Heart left ventricle (tissue), 16 donors: ENCODE results near the gene MAML3. TPM values are rescaled to one million over a fixed set of nuclear protein-coding genes. Genes with fewer than 3 reads are reported as not detected.
A peak's percentile ranks its signal among the peaks of the same experiment; 100 is the strongest.

Experiments
- ATAC-seq, 4 donors: fragments of 200-7000 bp; cut with Tn5 transposase; one replicate each; pipeline ENCODE4 v1.9.1; 2020 to 2022; ENCODE audit warnings: moderate library complexity in 4 of 4, mild to moderate bottlenecking in 3 of 4, moderate number of reproducible peaks in 1 of 4
- DNase-seq, 5 donors: peaks; one replicate each; pipeline ENCODE4 v3.0.0-alpha.2; 2020
- H3K27ac ChIP-seq, 12 donors: fragments of 200-600 bp; sonication (generic) in 4 of 12; one replicate each; pipeline versions ENCODE4 v1.5.0 to v1.8.0; 2016 to 2022; ENCODE audit warnings: mild to moderate bottlenecking in 2 of 12
- H3K27me3 ChIP-seq, 9 donors: fragments of 200-600 bp; sonication (generic) in 2 of 9; one replicate each; pipeline versions ENCODE4 v1.5.1 to v1.8.0; 2016 to 2022; ENCODE audit warnings: mild to moderate bottlenecking in 3 of 9
- H3K36me3 ChIP-seq, 9 donors: fragments of 200-600 bp; sonication (generic) in 2 of 9; one replicate each; pipeline versions ENCODE4 v1.5.0 to v1.8.0; 2018 to 2022; ENCODE audit warnings: mild to moderate bottlenecking in 2 of 9
- H3K4me1 ChIP-seq, 12 donors: fragments of 200-600 bp; sonication (generic) in 4 of 12; one replicate each; pipeline versions ENCODE4 v1.5.0 to v1.8.0; 2016 to 2022; ENCODE audit warnings: mild to moderate bottlenecking in 3 of 12
- H3K4me3 ChIP-seq, 12 donors: fragments of 200-600 bp; sonication (generic) in 4 of 12; one replicate each; pipeline versions ENCODE4 v1.5.0 to v1.8.0; 2017 to 2022; ENCODE audit warnings: mild to moderate bottlenecking in 9 of 12, moderate library complexity in 4 of 12
- H3K9me3 ChIP-seq, 12 donors: fragments of 200-600 bp; sonication (generic) in 4 of 12; one replicate each; pipeline versions ENCODE4 v1.5.0 to v1.8.0; 2016 to 2022; ENCODE audit warnings: mild to moderate bottlenecking in 1 of 12
- CTCF ChIP-seq, 12 donors: fragments of 200-600 bp; sonication (generic) in 4 of 12; IDR thresholded peaks; one replicate each; pipeline versions ENCODE4 v1.5.0 to v1.8.0; 2018 to 2022; ENCODE audit warnings: antibody characterized with exemption in 12 of 12, mild to moderate bottlenecking in 5 of 12
- POLR2A ChIP-seq, 2 donors: fragments of 450-650 bp; IDR thresholded peaks; one replicate each; pipeline ENCODE4 v1.6.1; 2017; ENCODE audit warnings: antibody characterized with exemption in 2 of 2, mild to moderate bottlenecking in 2 of 2, moderate library complexity in 2 of 2
- WGBS, 4 donors: extraction: QIAGEN DNeasy Blood & Tissue Kit in 2 of 4; methylation state at CpG; one replicate each; pipeline versions ENCODE4 v1.1.5 to v1.1.7; 2013 to 2018; 5-methylcytosine and 5-hydroxymethylcytosine counted together
- intact Hi-C, 10 donors: fragments of 100-400 bp; cut with DNase I; formaldehyde crosslinking; loops; one replicate each; pipeline versions ENCODE4 v1.11.1 to v1.14.2; 2022
- polyA plus RNA-seq, 2 donors: library from polyadenylated mRNA; stranded (reverse); fragments of 200-250 nt; gene quantifications; one replicate each; pipeline ENCODE4 v1.2.3, GENCODE V29; 2013
- total RNA-seq, 9 donors: library from RNA; depleted of rRNA in 2 of 9; stranded (reverse); fragments of >200 nt in 2 of 9; fragmentation: NEBNext Ultra II Directional in 3 of 9; extraction: Animal tissue kit (Norgen Biotek cat#: 25700) in 3 of 9; gene quantifications; one replicate each; pipeline versions ENCODE4 v1.1.0 to v1.2.4, GENCODE V29; 2016 to 2023
- donor health status: ischemic (EF 13 %, LVEDD 7.1; RV severe dilation, severe dysfunction).
- donor health status: healthy with polysubstance abuse.
- donor health status: DM: no; HTN: yes; CAD: no.
- donor health status: DM: no; HTN: no; CAD: no.
- donor health status: ischemic (EF 25% LVEDD 6.9; RV normal size, moderate dysfunction).
- donor health status: ischemic (EF 25% LVEDD 5.7; RV mildly dilated, moderate dysfunction).
- donor health status: healthy.
- donor health status: DM: yes; HTN: yes; CAD: no.
- donor health status: ischemic (EF 35%, LVEDD 5.7; RV mildly dilated, moderate dysfunction).
- donor health status: nonischemic (EF 11% LVEDD 7.7; RV severe dilation, severe dysfunction).
- donor health status: DM: yes; HTN: yes; CAD: no.
- donor health status: PGD.
- donor health status: ischemic (EF 29% LVEDD 5.4; RV normal size, mild dysfunction).
- donor health status: nonischemic (EF 23%, LVEDD 6.1; RV moderate dilation, normal function).

The MAML3 gene
- total and polyA plus RNA-seq, 11 donors = 0.76 to 5.9 (median 2.4) TPM

- TF ChIP-seq CTCF (IDR thresholded peaks at IDR 0.05) = no peak
- no peak for TF ChIP-seq POLR2A (IDR thresholded peaks at IDR 0.05)
- whole genome bisulfite sequencing, 4 donors = 66 to 70% (median 67%) methylated on average over 2 of the region's 2 CpGs
- DNase-seq = no peak
- H3K4me1 ChIP-seq = peaks cover 0 to 63% (median 28%) of the 10 kb centered on the region in 12 donors
- H3K27me3 ChIP-seq = no peaks in the 10 kb centered on the region
- H3K9me3 ChIP-seq = peaks cover 0 to 4% (median 0%) of the 10 kb centered on the region in 12 donors
- H3K4me3 ChIP-seq = no peak overlapping the region
- peaks cover 0 to 10% (median 4%) of the 10 kb centered on the region in 9 donors for H3K36me3 ChIP-seq
- ATAC-seq = peak in 2 of 4 donors; percentile 48 to 61
- intact Hi-C loops = no loop called here
- peak overlapping the region in 8 of 12 donors; percentile 12 to 68 (median 44) for H3K27ac ChIP-seq
Observed at GRCh38 chr4:139712882-139713281, 441.1 kb downstream of the MAML3 start.

GRCh38 chr4:139711461-139711860 lies 442.5 kb downstream of the MAML3 start:
- intact Hi-C loops = no loop called here
- peaks cover 0 to 63% (median 28%) of the 10 kb centered on the region in 12 donors for H3K4me1 ChIP-seq
- ATAC-seq (no peak), DNase-seq (no peak)
- H3K4me3 ChIP-seq = no peak overlapping the region
- peak overlapping the region in 6 of 12 donors; percentile 12 to 47 (median 20) for H3K27ac ChIP-seq
- TF ChIP-seq POLR2A (IDR thresholded peaks at IDR 0.05) (no peak), CTCF (IDR thresholded peaks at IDR 0.05) (no peak)
- H3K27me3 ChIP-seq = no peaks in the 10 kb centered on the region
- peaks cover 0 to 4% (median 0%) of the 10 kb centered on the region in 12 donors for H3K9me3 ChIP-seq
- peaks cover 0 to 11% (median 2%) of the 10 kb centered on the region in 9 donors for H3K36me3 ChIP-seq
- 45 to 56% (median 52%) methylated on average over 4 of the region's 4 CpGs for WGBS, 4 donors

GRCh38 chr4:139710073-139710472 lies 443.9 kb downstream of the MAML3 start:
- Histone ChIP-seq H3K4me3 (no peak overlapping the region), H3K36me3 (peaks cover 0 to 25% (median 12%) of the 10 kb centered on the region in 9 donors), H3K27ac (no peak overlapping the region), H3K27me3 (no peaks in the 10 kb centered on the region), H3K4me1 (peaks cover 0 to 50% (median 21%) of the 10 kb centered on the region in 12 donors), H3K9me3 (peaks cover 0 to 4% (median 0%) of the 10 kb centered on the region in 12 donors)
- TF ChIP-seq POLR2A (IDR thresholded peaks at IDR 0.05) (no peak), CTCF (IDR thresholded peaks at IDR 0.05) (no peak)
- intact Hi-C loops = no loop called here
- WGBS, 4 donors = 54 to 71% (median 65%) methylated on average over 2 of the region's 2 CpGs
- ATAC-seq (no peak), DNase-seq (no peak)

- H3K4me1 ChIP-seq = peaks cover 0 to 47% (median 21%) of the 10 kb centered on the region in 12 donors
- H3K36me3 ChIP-seq = peaks cover 0 to 29% (median 16%) of the 10 kb centered on the region in 9 donors
- H3K27ac ChIP-seq = no peak overlapping the region
- 94 to 95% (median 95%) methylated on average over 1 of the region's 1 CpG for WGBS, 4 donors
- no peak for DNase-seq
- TF ChIP-seq CTCF (IDR thresholded peaks at IDR 0.05) (no peak), POLR2A (IDR thresholded peaks at IDR 0.05) (no peak)
- no peak for ATAC-seq
- H3K4me3 ChIP-seq = no peak overlapping the region
- no peaks in the 10 kb centered on the region for H3K27me3 ChIP-seq
- intact Hi-C loops = no loop called here
- peaks cover 0 to 4% (median 0%) of the 10 kb centered on the region in 12 donors for H3K9me3 ChIP-seq
Observed at GRCh38 chr4:139709660-139710059, 444.3 kb downstream of the MAML3 start.
